GM21737 (cell line): ENCODE measurements around the gene ANXA3.

Source experiments
- ATAC-seq: cut with Tn5 transposase; IDR thresholded peaks from one replicate; pipeline ENCODE4 v1.9.1; 2021; ENCODE audit warnings: mild to moderate bottlenecking, moderate library complexity; ENCODE audit not compliant: unreplicated experiment

ANXA3 gene

DNA sequence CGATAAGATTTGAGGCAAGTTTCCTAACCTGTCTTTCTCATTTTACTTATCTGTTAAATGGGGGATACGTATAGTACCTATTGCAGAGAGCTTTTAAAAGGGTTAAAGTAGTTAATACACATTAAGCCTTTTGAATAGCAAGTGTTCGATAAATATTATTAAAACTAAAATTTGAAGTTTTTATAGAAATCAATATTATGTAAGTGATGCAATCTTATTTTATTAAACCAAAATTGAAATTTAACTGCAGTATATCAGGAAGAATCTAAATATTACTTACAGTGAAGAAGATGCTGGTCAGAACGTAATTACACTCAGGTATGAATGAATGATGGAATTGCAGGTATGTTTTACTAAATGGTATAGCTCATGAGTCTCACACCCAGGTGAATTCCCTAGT lies 58.0 kb downstream of the ANXA3 start:
- ATAC-seq: no peak

DNA sequence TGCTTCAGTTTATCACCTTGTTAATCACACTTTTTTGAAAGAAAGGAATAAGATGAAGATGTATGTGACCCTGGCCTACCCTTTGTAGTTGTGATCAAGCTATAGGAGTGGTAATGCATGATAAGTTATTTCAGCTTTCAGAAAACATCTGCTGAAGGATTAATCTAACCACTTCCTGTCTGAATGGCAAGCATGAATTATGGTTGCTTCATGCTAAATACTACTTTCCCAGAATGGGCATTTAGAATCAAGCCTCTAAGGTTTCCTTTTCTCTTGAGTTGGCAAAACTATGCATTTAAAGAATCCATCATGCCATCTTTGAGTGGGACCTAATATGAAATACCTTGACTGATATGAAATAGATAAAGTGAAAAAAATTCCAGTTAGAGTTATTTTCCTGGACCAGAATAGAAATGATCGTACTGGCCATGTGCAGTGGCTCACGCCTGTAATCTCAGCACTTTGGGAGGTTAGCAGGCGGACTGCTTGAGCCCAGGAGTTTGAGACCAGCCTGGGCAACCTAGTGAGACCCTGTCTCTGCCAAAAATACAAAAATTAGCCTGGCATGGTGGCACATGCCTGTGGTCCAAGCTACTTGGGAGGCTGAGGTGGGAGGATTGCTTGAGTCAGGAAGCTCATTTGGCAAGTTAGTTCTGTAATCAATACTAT lies 59.1 kb downstream of the ANXA3 start:
- no peak for ATAC-seq

DNA sequence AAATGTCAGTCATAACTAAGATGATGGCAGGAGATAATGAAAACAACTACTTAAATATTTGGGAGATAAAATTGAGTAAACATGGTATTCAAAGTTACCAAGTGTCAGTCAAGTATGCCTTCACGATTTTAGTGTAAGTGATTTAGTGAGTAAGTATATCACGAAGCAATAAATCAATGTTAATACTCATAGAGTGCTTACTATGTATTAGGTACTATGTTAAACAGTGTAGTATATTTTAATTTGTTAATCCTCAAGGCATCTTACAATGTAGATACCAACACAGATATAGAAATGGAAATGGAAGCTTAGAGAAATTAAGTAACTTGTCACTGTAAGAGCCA lies 59.6 kb downstream of the ANXA3 start:
- no peak for ATAC-seq

DNA sequence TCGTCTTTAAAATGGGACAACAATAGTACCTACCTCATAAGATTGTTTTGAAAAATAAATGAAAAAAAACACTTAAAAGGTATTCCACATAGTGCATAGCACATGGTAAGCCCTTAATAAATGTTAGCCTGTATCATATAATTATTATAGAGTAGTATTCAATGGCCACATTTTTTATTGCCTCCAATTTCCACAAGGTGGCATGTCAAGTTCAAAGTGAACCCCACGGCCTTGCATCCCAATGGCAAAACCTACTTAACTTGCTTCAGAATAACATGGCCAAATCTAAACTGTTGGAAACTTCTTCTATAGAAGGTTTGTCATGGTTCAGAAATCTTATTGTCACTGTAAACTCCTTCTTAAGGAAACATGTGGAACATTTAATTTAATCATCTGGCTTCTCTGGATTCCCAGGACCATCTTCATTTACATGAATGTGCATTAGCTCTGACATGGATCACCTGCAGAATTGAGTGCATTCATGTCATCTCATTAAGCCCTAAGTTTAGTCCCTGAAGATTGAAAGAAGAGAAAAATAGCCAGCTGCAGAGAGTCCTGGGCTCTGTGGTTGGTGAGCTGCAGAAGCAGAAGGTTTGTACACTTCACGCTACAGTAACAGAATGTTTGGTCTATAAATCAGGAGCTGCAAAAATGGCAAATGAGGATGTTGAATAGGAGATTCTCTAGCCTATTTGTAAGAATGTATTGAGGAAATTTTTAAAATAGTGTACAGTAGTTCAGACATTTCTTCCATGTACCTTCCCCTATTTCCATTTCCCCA lies 61.0 kb downstream of the ANXA3 start:
- ATAC-seq: no peak

DNA sequence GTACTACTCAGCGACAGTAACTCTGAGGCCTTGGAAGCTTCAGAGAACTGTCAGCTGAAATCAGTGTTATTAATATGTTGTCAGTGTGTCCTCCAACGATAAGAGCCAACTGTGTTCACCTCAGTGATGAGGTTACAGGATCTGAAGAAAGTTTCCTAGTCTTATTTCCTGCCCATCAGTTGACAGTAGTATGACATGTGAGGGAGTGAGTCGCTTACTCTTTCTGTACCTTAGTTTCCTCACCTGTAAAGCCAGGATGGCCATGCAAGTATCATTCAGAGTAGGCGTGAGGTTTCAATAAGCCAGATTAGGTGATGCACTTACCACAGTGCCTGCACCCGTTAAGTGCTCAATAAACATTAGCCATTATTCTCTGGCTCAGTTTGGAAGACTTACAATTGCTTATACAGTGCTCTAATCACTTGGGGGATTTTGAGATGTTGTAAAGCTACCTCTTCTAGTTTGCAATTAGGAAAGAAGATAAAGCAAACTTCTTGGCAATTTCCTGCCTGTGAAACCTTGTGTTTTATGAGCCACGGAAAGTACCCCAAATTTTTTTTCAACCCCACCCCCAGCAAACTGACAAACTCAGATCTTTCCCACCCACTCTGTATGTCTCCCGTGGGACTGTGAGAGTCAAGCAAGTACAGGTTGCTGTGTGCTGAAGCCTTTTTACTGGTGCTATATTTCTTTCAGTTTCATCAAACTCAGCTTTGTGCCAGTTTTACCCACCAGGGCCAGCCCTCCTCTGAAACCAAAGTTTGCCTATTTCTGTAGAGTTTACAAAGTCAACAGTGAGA lies 62.2 kb downstream of the ANXA3 start:
- peak; percentile 76 for ATAC-seq

DNA sequence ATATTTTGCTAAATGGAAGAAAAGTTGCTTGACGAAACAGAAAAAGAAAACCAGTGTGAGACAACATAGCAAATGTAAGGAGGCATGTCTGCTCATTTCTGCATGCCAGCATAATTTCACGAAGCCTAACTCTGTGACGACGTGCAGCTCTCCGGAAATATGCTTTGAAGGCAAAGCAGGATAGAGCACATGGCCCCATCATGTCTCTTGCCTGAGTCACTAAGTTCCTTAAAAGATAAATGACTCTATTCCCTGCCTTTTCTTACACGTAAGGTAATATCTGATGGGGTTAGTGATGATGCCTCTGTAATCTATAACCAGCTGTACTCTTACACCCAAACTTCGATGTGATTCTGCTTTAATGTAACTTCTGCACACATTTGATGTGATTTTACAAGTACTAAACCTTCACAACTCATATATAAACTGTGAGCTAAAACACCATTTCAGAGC lies 64.5 kb downstream of the ANXA3 start:
- no peak for ATAC-seq

DNA sequence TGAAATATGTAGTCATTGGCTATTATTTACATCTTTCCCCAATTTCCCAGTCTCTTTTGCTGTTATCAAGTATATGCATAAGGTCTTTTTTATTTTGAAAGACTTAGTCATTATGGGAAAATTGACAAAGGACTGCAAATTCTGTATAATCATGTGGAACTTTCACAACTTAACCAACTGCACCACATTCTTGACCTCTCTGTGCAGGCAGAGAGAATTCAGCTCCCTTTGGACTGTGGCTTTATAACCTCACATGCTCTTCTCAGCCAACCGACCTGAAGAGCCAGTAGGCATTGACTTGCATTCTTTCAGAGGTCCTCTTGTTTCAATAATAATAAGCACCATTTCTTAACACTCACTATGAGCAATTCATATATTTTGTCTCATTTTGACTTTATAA lies 66.9 kb downstream of the ANXA3 start:
- no peak for ATAC-seq

DNA sequence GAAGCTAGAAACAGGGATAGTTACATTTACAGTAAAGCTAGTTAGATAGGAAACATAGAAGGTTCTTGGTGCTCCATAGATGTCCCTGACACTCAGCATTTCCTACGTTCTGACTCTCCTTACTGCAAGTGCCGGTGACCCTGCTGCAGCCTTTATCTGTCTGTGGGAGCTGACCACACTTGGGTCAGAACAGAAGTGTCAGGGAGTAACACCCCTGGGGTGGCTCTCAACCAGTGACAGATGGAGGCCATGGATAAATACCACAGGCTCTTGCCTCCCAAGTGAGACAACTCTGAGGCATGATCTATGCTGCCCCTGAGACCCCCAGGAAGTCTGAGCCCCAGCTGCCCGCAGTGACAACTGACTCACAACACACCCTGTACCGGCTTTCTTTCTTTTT lies 69.8 kb downstream of the ANXA3 start:
- no peak for ATAC-seq

DNA sequence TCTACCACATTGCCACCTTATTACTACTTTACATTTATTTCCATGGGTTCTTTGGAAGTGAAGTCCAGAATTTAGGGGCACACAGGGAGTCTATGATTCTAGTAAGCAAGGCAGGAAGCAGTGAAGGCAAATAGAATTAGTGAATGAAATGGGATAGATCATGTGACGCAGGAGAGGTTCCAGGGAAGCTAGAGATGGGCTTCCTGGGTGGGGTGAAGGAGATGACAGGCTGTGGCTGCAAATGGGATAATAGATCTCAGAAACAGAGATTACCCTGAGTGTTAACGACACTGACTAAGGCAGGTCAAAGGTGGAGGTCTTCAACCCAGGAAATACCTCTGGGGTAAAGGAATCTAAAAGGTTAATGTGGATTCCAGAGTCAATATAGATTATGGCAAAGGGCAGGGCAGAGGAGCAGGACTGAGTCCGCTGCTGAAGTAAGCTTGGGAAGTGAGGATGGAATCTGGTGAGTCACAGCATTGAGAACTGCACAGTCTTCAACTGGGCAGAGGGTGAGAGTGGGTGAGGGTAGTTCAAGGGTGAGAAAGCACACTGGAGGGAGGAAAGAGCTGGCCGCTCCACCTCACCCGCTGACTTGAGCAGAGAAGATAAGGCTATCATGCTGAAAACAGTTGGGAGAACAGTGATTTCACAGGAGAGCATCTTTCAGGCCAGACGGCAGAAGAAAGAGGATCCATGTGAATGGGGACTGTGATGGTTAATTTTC lies 70.8 kb downstream of the ANXA3 start:
- ATAC-seq: no peak

DNA sequence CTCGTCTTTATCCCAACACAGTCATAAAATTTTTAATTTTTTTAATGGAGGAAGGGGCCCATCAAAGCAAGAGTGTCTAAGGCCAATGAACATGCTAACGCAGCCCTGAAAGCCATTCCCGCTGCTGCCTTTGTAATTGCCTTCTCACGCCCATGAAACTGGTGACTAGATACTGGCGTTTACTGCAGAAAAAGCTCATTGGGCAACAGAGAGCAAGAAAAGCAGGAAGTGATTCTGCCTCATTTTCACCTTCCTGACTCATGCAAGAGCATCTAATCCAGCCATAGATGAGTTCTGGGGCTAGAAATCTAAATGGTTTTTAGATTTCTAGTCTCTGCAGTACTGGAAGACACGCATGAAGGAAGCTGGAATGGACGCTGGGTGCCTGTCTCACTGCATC lies 72.5 kb downstream of the ANXA3 start:
- ATAC-seq: no peak

DNA sequence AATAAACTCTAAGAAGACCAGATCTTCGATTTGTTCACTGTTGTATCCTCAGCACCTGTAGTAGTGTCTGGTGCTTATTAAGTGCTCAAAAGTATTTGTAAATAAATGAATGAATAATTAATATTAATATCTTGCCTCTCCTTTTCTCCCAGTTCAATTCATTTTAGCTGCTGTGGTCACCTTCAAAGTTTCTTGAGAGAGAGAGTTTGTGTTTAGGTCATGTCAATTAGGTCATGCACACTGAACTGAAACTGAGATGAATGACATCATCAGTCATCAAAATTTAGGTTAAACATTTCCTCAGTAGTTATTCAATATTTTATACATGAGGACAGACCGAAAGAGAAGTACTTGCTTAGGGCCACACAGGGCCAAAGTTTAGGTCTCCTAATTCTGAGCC lies 73.5 kb downstream of the ANXA3 start:
- ATAC-seq: peak; percentile 47

DNA sequence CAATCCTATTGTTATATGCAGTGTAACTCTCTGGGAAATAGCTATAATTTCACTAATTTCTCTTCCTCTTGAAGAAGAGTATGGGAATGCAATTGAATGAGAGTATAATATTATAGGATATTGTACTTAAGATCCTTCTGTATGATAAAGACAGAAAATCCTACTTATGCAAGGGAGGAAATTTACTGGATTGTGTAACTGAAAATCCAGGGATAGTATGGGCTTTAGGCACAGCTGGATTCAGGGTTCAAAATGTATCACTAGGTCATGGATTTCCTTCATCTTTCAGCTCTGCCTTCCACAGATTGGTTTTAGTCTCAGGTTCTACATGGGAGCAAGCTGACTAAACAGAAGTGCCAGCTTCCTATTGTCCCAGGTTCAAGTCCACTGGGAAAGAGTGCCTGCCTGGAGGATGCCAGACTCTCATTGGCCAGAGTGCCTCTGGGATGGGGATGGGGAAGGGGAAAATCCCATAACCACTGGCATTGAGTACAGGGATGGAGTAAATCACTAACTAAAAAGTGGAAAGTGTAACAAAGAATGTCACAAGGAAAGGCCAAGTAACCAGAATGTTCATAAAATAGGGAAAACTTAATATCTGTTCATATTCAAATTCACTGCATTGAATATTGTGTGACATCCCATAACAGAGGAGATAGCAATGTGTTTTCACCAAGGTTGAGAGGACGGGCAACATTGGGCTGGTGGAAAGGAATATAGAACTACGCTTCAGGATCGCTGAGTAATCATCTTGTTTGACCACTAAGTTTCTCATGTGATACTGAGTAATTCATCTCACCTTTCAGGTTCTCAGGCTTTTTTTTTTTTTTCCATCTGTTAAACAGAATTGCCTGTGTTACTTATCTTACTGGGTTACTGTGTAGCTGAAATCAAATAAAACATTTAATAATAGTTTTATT lies 75.7 kb downstream of the ANXA3 start:
- ATAC-seq: no peak

DNA sequence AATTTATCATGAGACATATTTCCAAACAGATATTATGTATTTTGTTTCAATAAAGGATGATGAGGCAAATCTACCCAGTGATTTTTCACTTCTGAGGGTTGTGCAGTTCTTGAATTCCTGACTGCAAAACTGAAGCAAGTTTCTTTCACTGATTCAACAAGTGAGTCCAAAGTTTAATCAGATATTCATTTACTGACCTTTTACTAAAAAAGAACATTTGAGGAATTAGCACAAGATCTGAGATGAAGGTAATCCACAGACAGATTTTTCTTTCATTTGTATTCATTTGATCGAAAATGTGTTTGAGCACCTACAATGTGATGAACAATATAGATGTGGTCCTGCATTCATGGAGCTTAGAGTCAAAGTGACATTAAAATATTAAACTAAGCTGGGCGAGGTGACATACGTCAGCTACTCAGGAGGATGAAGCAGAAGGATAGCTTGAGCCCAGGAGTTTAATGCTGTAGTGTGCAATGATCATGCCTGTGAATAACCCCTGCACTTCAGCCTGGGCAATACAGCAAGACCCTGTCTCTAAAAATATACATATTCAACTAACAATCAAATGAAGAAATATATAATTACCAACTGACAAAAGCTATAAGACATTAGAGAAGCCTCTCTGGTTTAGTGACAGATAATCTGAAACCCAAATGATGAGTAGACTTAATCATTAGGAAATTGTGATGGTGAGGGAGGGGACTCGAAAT lies 76.6 kb downstream of the ANXA3 start:
- ATAC-seq: no peak

DNA sequence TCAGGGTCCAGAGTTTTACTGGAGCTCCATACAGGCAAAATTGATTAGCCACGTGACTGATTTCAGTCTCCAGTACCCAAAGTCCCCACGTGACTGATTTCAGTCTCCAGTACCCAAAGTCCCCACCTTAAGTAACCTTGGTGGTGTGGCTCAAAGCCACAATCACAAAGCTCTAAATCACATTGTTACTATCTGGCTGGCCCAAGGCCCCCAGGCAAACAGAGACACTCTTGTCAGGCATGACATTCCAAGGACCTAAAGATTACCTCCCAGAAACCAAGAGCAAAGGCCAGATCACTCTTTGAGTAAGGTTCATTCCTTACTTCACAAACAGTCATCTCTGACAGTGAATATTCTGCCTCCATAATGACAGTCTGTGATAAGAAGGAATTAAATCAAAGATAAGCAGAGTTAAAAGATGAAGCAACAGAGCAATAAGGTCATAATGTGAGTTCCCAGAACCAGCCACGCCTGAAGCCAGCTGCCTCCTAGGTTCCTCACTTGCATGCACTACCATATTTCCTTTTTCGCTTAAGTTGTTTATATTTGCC lies 78.5 kb downstream of the ANXA3 start:
- no peak for ATAC-seq

DNA sequence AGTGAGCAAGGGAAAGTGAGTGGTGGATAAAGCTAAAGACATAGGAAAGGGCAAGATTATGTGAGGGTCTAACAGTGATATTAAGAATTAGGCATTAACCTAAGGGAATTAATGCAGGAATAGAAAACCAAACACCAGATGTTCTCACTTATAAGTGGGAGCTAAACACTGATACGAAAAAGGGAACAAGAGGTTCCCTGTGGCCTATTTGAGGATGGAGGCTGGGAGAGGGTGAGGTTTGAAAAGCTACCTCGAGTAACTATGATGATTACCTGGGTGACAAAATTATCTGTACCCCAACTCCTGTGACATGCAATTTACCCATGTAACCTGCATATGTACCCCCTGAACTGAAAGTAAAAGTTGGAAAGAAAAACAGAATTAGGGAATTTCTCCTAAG lies 79.0 kb downstream of the ANXA3 start:
- ATAC-seq: no peak

DNA sequence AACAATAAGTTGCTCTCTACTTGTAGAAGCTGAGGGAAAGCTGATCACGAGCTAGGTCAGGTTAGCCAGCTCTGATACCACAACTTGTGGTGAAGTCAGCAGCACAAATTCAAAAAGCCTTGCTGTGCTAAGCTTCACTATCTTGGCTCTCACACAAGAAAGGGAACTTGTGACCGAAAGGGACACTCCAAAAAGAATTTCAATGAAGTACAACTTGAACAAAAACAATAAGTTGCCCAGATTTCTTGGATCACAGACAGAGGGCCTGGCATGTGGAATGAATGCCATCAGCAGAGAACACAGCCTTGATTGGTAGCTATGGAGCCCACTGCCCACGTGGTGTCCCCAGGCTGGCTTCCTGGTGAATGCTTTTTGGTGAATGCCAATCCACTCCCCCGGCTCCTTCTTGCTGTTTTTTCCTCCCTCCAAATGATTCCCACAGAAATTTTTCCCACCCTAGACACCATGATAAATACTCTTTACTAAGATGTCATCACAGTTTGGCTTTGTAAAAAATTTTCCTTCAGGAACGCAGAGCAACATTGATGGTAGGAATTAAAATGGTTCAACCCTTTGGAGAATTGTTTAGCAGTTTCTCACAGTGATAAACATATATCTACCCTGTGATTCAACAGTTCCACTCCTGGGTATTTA lies 82.6 kb downstream of the ANXA3 start:
- no peak for ATAC-seq

DNA sequence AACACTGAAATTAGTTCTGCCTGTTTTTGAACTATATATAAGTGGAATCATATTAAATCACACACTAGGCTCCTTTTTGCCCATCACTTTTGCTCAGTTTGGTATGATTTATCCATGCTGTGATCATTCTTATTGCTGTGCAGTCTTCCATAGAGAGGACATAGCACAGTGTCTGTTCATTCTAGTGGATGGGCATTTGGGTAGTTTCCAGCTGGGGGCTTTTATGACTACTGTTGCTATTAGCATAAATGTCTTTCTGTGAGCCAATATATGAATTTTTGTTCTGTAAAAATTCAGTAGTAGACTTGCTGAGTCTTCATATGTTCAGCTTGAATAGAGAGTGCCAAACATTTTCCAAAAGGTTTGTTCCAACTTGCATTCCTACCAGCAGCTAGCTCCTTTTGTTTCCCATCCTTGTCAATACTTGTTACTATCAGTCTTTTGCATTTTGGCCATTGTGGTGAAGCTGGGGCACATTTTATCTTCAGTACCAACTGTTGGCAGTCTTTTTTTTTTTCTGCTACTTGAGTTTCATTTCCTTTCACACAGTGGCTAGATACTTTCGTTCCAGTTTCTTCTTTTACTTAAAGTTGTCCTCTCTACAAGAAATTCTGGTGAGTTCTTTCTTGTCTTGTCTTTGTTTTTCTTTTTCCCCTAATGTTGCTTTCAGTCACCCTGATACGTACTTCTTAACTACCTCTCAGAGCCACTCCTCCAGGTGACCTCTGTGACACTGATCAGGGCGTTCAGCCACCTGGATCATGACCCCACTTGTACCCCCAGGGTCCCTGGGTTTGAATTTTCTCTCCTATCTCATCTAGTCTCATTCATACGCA lies 87.0 kb downstream of the ANXA3 start:
- ATAC-seq: peak; percentile 81

DNA sequence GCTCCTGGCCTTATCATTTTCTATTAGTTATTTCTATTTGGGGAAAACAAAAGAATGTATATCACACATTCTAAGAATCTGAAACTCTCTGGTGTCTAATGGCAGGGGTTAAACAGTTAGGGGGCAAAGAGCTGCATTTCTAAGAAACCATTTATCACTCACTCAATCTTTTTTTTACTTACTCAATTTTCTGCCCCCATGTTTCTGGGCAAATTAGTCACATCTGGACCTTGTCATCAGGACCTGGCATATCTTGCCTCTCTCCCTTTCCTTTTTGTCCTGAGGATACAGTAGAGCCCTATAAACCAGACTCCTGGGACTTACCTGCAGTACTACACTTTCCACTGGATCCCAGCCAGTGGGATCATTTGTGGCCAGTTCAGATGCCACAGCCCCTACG lies 89.1 kb downstream of the ANXA3 start:
- ATAC-seq: no peak
